Middle frontal gyrus (tissue), 1 donor: Measurements from ENCODE around the gene TEX52.

ENCODE experiments used
- DNase-seq: peaks from one replicate; pipeline ENCODE4 v3.0.0-alpha.2; 2015; ENCODE audit warnings: low spot score; ENCODE audit errors: extremely low spot score

The TEX52 gene

DNA sequence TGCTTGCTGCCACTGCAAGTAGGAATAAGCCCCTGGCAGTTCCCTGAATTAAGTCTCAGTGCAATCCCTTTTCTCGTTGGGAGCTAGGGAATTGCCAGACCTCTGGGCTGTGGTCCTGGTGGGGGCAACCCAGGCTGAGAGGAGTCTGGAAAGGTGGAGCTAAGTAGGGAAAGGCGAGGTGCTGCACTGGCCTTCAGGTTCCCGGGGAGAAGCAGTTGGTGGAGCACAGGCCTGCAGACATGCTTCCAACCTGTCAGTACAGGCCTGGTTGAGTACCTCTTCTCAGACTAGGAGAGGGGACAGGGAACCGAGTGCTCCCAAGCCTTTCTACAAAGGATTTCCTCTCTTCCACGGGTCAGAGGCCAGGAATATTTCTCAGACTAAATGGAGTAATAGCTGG, 23.5 kb downstream of the TEX52 start:
- no peak for DNase-seq

GRCh38 chr12:2832550-2833127, 24.2 kb downstream of the TEX52 start:
- no peak for DNase-seq

DNA sequence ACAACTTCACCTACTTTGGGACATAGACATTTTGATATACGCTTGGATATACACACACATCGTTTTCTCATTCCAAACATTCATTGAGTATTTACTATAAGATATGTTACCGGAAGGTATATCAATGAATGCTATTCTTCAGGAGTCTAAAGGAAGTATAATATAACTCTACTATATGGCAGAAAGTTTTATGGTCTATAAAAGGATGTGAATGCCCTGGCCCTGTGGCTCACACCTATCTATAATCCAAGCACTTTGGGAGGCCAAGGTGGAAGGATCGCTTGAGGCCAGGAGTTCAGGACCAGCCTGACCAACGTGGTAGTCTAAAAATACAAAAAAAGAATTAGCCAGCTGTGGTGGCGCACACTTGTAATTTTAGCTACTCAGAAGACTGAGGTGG, 27.6 kb downstream of the TEX52 start:
- no peak for DNase-seq

- DNase-seq = no peak
Measured at GRCh38 chr12:2826721-2827515, 29.9 kb downstream of the TEX52 start.

DNA sequence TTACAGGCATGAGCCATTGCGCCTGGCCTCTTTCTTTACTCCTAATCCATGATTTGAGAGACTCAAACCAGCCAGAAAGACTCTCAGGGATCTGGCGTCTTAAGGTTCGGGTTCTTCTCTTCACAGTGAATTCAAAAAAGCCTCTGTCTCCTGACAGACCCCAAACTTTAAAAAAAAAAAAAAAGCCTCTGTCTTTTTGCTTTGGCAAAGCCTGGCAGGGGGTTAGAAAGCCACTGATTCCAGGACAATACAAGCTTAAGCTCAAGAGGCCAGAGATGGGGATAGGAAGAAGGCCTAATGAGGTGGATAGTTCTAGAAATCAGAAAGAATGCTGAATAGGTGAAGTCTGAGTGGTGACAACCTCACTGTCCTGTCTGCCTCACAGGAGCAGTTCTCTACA, 30.8 kb downstream of the TEX52 start:
- no peak for DNase-seq

DNA sequence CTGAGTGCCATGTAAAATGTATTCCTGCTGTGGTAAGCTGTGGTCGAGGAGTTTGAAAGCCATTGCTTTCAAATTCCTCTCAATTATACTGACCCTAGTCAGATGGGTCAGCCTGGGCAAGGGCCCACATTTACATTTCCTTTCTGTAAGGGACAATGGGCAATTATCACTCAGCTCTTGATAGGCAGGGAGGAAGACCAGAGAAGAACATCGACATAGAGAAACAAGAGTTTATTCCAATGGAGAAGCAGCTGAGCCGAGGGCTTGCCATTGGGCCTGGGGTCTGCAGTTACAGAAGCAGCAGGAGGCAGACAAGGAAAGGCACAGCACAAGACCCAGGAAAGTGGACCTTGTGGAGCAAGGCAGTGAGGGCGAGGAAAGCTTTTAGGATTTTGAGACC, 31.7 kb downstream of the TEX52 start:
- DNase-seq = no peak

- no peak for DNase-seq
Measured at GRCh38 chr12:2824541-2824940, 32.3 kb downstream of the TEX52 start.

GRCh38 chr12:2823483-2823882, 33.4 kb downstream of the TEX52 start:
- DNase-seq = no peak

- no peak for DNase-seq
Measured at GRCh38 chr12:2820432-2820831, 36.4 kb downstream of the TEX52 start.

GRCh38 chr12:2819810-2820209, 37.0 kb downstream of the TEX52 start:
- DNase-seq = no peak

GRCh38 chr12:2813214-2814185, 43.3 kb downstream of the TEX52 start:
- no peak for DNase-seq

DNA sequence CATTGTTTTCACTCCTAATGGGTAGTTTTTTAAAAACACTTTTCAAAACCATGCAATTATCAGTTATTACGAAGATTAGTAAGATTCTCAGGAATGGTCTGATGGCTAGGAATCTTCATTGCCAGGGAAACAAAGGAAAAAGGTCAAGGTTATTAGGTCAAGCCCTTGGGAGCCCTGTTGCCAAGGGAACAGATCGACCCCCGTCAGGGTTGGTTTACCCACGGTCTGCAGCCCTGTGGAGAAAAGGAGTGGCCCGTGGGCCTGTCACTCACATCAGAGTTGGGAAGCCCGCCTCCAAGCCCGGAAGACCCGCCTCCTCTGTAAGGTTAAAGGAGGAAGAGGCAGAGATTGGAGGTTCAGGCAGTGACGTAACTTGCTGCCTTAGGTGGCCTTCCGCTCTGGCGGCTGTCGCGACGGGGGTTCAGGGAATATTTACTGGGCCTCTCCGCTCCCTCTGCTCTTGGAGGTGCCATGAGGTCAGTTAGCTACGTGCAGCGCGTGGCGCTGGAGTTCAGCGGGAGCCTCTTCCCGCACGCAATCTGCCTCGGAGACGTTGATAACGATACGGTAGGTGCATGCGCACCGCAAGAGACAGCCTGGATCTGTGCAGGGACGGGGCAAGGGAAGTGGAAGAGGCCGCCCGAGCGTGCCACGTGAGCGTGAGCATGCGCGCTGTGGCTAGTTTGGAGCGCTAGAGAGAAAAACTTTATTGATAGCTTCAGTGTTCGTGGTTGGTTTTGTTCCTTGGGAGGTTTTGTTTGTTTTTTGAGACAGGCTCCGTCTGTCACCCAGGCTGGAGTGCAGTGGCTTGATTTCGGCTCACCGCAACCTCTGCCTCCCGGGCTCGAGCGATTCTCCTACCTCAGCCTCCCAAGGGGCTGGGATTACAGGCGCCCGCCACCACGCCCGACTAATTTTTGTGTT, 44.3 kb downstream of the TEX52 start, which contains the start of gene ITFG2:
ITFG2 (plus strand) TSS at position 379 of the 924 bp plus-strand sequence; CDS start at position 472, 93 bp downstream.
- DNase-seq = peak; percentile 98

DNA sequence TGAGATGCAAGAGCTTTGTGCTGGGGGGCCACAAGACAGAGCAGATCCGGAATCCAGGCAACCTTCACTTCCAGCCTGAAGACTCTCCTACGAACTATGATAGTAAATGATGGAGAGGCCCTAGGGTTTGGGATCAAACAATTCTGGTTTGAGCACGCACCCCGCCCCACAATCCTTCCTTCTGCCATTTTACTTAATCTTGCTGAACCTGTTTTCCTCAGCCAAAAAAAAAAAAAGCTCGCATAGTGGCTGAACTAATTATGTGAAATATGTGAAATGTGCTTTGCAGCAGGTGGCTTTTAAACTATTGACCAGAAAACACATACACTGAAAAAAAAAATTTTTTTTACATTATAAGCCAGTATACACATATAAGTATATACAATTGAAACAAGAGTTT, 45.0 kb downstream of the TEX52 start:
- DNase-seq = no peak

GRCh38 chr12:2806700-2807099, 50.1 kb downstream of the TEX52 start:
- DNase-seq = no peak

DNA sequence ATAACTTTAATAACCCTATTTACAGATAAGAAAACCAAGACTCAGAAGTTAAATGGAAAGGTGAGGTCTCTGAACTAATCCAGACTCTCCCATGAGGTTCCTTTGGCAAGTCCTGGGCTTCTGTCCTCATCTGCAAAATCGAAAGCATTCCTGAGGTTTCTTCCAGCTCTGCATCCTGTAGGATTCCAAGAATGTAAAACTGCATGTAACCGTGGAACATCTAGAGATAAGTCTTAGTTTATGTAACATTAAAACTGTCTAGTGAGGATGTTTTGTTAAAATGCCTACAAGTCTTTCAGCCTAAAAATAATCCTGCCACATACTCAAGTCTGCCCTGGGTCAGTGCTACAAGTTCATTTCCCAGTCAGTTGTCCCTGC, 51.7 kb downstream of the TEX52 start:
- no peak for DNase-seq

DNA sequence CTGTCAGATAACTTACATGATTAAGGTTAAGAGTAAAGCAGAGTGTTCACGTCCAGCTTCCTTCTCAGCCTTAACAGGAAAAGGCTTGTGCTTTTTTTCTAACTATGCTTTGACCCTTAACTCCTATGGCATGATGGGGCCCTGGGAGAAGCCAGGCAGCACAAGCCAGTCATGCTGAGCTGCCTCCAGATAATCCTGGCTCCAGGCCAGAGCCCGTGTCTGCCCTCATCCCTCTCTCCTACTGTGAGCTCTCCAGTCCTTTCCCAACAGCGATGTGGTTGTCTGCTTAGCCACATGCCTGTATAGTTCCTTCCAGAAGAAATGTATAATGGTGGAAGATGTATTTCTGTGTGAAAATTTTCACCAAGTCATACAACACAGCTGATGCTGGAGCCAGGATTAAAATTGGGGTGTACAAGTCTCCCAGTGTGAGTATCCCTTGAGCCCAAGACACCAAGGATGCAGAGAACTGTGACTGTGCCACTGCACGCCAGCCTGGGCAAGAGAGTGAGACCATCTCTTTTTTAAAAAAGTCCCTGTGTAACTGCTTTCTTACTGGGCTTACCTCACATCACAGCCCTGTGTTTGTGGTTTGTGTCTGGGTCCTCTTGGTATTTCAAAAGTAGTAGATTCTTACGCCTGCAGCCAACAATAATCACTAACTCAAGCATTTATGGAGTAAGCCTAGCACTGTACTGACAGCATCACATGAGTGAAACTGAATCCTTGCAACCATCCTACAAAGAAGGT, 52.3 kb downstream of the TEX52 start:
- no peak for DNase-seq

DNA sequence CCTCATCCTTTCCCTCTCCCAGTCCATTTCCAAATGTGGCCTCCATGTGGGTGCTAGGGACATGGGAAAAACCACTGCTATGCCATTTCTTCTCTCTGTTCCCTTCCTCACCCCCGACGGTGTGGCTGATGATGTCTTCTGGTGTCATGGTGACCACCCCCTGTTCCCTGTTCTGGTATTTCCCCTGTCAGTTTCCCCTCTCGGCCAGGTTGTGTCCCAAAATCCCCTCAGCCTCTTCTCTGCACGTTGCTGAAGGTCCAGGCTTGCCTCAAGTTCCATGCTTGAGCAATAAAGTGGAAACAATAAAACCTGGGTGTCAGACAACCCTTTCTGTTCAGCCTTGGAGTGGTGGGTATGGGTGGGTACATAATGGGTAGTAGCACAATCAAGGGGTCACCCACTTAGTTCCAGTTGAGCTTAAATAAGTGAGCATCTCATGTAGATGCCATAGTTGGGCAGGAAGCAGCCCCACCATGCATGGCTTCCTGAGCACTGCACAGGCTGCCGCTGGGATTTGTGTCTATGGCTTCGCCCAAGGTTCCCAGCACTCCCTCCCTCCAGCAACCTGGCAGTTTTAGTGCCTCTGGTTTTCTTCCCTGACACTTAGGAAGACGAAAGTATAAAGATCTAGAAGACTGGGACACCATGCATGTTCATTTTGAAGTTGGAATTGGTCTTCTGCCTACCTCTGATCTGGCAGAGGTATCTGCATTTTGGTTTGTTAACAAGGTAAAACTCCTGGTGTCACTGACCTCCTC, 53.0 kb downstream of the TEX52 start:
- DNase-seq = no peak

GRCh38 chr12:2801044-2801783, 55.6 kb downstream of the TEX52 start:
- no peak for DNase-seq
